ENCODE results near the gene NCKIPSD.

- no peak for TF ChIP-seq POLR2A (IDR thresholded peaks at IDR 0.05)
- no peak for TF ChIP-seq CTCF (IDR thresholded peaks at IDR 0.05)
Observed at GRCh38 chr3:48682786-48683185, 2.9 kb downstream of the NCKIPSD start.

Measured in testis (tissue), 2 donors.